Fibroblast of villous mesenchyme (primary cell): Measurements from ENCODE around the gene GFOD2. TPM values are rescaled to one million over a fixed set of nuclear protein-coding genes. Genes with fewer than 3 reads are reported as not detected.

ENCODE experiments used
- DNase-seq: peaks from one replicate; pipeline ENCODE4 v3.0.0-alpha.2; 2010; ENCODE audit warnings: low read depth
- H3K4me3 ChIP-seq: 2 replicates; pipeline ENCODE4 v1.5.1; 2011; ENCODE audit warnings: low read depth, mild to moderate bottlenecking, low read length
- total RNA-seq: library from RNA; depleted of rRNA; stranded (reverse); fragments of >200 nt; gene quantifications from 2 replicates; pipeline ENCODE4 v1.2.3, GENCODE V29; 2012
- TF ChIP-seq, protein P1 (sequence below): IDR thresholded peaks from 2 replicates; pipeline ENCODE4 v1.5.1; 2012; ENCODE audit warnings: low read depth, mild to moderate bottlenecking, low read length; ENCODE audit not compliant: insufficient read depth

GFOD2 gene
- total RNA-seq, 1 donor = 15.5 TPM

DNA sequence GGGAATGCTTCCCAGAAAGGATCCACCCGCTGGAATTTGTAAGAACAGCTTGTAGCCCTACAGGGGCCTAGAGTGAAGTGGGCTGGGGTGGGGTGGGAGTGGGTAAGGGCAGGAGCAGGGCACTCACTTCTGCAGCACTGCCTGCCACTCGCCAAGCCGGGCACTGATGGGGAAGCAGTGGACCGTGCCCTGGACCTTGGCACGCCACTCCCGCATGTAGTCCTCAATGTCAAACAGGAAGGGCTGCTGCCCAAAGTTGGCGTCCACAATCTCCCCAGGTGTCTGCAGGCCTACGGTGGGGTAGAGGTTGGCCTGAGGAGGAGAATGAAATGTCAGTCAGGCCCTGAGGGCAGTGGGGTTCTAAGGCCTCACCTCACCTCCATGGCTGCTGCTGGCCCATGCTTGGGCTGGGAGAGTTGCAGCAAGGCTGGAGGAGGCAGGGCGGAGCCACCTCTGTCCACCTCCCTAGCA lies 15.7 kb upstream of the GFOD2 start:
- H3K4me3 ChIP-seq = no peak overlapping the region
- DNase-seq = no peak
- TF ChIP-seq, protein P1, sequence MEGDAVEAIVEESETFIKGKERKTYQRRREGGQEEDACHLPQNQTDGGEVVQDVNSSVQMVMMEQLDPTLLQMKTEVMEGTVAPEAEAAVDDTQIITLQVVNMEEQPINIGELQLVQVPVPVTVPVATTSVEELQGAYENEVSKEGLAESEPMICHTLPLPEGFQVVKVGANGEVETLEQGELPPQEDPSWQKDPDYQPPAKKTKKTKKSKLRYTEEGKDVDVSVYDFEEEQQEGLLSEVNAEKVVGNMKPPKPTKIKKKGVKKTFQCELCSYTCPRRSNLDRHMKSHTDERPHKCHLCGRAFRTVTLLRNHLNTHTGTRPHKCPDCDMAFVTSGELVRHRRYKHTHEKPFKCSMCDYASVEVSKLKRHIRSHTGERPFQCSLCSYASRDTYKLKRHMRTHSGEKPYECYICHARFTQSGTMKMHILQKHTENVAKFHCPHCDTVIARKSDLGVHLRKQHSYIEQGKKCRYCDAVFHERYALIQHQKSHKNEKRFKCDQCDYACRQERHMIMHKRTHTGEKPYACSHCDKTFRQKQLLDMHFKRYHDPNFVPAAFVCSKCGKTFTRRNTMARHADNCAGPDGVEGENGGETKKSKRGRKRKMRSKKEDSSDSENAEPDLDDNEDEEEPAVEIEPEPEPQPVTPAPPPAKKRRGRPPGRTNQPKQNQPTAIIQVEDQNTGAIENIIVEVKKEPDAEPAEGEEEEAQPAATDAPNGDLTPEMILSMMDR = no peak

DNA sequence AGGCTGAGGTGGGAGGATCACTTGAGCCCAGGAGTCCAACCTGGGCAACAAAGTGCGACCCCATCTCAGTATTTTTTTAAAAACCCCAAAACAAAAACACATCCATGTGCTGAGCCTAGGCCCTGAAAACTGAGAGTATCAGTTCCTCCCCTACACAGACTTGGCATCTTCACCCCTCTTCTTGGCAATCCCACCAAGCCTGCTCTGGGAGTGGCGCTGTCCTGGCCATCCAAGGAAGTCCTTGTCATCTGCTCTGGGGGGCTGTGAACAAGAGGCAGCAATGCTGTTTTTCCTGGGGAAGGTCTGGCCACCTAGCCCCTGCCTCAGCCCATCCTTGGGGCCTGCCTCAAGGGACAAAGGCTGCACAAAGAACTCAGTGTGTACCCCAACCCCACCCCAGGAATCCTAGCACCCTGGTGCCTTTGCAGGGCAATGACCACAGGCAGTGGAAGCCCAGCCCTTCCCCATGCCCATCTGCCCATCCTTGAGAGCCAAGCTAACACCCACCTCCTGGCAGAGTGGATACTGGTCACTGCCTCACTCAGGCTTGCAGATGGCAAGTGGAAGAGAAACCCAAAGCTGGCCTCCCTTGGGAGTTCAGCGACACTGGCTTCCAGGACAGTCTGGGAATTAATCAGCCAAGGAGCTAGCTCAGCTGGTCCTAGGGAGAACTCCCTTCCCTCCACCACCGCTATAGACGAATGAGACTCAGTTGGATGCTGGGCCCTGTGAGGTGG lies 14.8 kb upstream of the GFOD2 start:
- no peak for DNase-seq
- no peak overlapping the region for H3K4me3 ChIP-seq
- TF ChIP-seq, protein P1 = no peak

DNA sequence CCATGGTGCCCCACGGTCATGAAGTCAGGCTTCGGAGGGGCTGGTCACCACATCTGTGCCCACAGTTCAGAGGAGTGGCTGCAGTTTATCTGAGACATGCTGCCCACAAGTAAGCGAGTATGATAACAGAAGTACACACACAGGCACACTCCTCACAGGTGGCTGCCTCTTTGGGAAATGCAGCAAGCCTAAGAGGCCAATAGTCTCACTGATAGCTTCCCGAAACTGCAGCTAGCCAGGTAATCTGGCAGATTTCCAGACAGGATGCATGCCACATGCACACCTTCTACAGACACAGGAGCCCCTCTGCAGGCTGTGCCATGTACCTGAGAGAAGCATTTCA lies 12.6 kb upstream of the GFOD2 start:
- no peak for DNase-seq
- H3K4me3 ChIP-seq = no peak overlapping the region
- TF ChIP-seq, protein P1 = no peak

DNA sequence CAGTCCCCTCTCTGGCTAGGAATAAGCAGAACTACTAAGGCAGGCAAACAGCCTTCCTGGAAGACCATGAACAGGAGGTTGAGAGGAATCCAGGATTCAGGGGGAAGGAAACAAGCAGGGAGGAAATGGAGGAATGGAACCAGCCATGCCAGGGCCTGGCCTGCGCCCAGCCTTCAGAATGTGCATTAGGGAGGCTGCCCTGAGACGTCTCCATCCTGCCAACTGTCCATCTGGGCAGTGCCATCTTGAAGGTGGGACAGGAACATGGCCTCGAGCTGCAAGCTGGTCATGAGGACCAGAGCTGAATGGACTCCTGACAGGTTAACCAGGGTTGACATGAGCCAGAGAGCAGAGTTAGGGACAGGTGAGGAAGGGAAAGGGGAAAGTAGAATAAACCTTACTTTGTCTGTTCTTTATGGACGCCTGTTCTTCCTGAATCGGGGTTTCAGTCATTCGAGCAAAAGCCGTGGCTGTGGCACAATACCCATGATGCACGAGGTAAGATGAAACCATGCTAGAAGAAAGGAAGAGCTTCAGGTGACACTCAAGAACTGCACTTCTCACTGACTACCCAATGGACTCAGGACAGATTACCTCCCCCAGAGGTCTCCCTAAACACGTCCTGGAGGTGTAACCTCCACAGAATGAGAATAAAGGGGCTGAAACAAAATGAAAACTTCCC lies 12.1 kb upstream of the GFOD2 start:
- TF ChIP-seq, protein P1 = no peak
- no peak for DNase-seq
- no peak overlapping the region for H3K4me3 ChIP-seq

DNA sequence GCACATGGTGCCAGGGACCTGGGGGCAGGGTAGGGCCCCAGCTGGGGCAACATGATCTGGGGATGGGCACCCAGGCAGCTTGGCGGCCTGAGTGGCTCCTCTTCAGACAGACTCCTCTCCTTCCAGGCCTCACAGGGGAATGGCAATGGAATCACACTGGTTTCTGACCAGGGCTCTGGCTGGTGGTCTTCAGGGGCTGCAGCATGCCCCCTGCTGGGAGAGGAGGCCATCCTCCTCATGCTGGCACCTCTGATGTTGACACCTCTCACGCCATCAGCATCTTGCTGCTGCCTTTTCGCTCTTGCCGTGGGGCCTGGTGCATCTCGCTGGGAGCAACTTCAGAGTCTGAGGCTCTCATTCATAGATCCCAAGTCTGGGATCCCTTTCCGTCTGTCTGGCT lies 11.2 kb upstream of the GFOD2 start:
- no peak for DNase-seq
- H3K4me3 ChIP-seq = no peak overlapping the region
- TF ChIP-seq, protein P1 = no peak

DNA sequence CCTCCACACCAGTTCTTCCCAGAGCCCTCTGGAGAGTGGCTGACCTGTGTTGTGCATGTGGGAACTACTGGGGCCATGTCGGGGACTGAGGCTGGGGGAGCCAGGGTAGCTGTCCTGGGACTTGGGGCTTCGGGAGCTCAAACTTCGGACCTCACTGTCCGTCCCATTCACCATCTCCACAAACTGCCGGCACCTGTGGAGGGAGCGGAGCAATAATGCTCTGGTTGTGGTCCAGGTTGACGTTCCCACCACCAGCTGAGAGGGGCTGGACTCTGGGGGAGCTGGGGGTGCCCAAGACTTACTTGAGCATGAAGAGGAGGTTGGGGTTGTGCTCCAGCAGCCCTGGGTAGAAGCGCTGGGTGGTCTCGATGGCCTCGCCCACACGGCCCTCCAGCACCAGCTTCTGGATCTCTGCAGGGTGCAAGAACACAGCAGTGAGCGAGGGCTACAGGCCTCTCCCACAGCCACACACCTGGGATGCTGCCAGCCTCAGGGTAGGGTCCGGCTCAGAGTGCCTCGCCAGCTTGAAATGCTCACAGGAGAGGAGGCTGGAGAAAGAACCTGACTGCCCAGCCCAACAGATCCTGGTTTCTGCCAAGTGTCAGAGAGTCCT lies 10.6 kb upstream of the GFOD2 start:
- TF ChIP-seq, protein P1 = no peak
- no peak overlapping the region for H3K4me3 ChIP-seq
- no peak for DNase-seq
